ENCODE data around the gene TSSK2. TPM values are rescaled to one million over a fixed set of nuclear protein-coding genes. Genes with fewer than 3 reads are reported as not detected.

Gene TSSK2
- total and polyA plus RNA-seq, 2 donors from 2014 or later, result not detected

DNA sequence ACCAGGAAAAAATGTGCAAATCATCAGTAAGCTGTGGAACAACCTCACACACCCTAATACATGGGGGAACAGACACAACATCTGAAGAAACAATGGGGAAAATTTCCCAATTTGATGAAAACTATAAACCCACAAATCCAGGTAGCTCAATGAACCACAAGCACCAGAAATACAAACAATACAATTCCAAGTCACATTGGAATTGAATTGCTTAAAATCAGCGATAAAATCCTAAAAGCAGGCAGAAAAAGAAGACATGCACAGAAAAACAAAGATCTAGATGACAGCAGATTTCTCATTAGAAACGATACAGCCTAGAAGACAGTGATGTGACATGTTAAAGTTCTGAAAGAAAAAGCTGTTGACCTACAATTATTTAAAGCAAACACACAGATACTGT lies 40.9 kb upstream of the TSSK2 start:
- Histone ChIP-seq H3K4me1 (ENCODE audit: control insufficient read depth in 2 of 3, insufficient read depth in 2 of 3, low read depth in 1 of 3, low read length in 3 of 3) (peaks cover 0 to 3% (median 0%) of the 10 kb centered on the region in 3 donors), H3K36me3 (ENCODE audit: control insufficient read depth in 2 of 3, insufficient read depth in 3 of 3, low read length in 3 of 3) (peaks cover 0 to 6% (median 0%) of the 10 kb centered on the region in 3 donors), H3K4me3 (ENCODE audit: low read length in 3 of 3) (no peak overlapping the region), H3K27me3 (ENCODE audit: control insufficient read depth, insufficient read depth, low read length) (no peaks in the 10 kb centered on the region), H3K9me3 (ENCODE audit: control insufficient read depth in 2 of 3, insufficient read depth in 1 of 3, low read length in 3 of 3) (no peaks in the 10 kb centered on the region), H3K9ac (ENCODE audit: low read length in 3 of 3) (no peak overlapping the region), H3K27ac (ENCODE audit: low read depth in 2 of 2, low read length in 2 of 2) (no peak overlapping the region)
- DNase-seq, result no peak
- FAIRE-seq, result no peak
- intact Hi-C loops (cut with DNase I), result no loop called here
- no peak for TF ChIP-seq CTCF (IDR thresholded peaks at IDR 0.05; ENCODE audit: borderline replicate concordance, extremely low read depth, insufficient read depth)

DNA sequence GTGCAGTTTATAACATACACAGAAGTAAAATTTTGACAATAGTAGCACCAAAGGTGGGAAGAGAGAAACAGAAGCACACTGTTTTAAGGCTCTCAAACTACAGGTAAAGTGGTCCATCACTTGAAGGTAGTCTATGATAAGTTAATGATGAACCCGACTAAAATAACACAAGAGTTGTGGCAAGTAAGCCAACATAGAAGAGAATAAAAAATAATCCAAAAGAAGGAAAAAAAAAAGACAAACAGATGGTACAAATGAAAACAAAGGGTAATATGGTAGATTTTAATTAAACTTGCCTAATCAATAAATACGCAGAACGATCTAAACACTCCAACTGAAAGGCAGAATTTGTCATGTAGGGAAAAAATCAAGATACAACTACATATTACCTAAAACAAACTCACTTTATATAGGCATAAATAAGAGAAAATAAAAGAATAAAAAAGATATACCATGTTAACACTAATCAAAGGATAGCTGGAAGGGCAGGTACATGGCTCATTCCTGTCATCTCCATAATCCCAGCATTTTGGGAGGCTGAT lies 40.5 kb upstream of the TSSK2 start:
- Histone ChIP-seq H3K4me1 (ENCODE audit: control insufficient read depth in 2 of 3, insufficient read depth in 2 of 3, low read depth in 1 of 3, low read length in 3 of 3) (no peaks in the 10 kb centered on the region), H3K9me3 (ENCODE audit: control insufficient read depth in 2 of 3, insufficient read depth in 1 of 3, low read length in 3 of 3) (no peaks in the 10 kb centered on the region), H3K27ac (ENCODE audit: low read depth in 2 of 2, low read length in 2 of 2) (no peak overlapping the region), H3K9ac (ENCODE audit: low read length in 3 of 3) (no peak overlapping the region), H3K27me3 (ENCODE audit: control insufficient read depth, insufficient read depth, low read length) (no peaks in the 10 kb centered on the region), H3K36me3 (ENCODE audit: control insufficient read depth in 2 of 3, insufficient read depth in 3 of 3, low read length in 3 of 3) (peaks cover 0 to 4% (median 0%) of the 10 kb centered on the region in 3 donors), H3K4me3 (ENCODE audit: low read length in 3 of 3) (no peak overlapping the region)
- no peak for TF ChIP-seq CTCF (IDR thresholded peaks at IDR 0.05; ENCODE audit: borderline replicate concordance, extremely low read depth, insufficient read depth)
- FAIRE-seq (no peak), DNase-seq (no peak)
- intact Hi-C loops (cut with DNase I), result no loop called here

- H3K9ac ChIP-seq (ENCODE audit: low read length in 3 of 3), result no peak overlapping the region
- H3K4me1 ChIP-seq (ENCODE audit: control insufficient read depth in 2 of 3, insufficient read depth in 2 of 3, low read depth in 1 of 3, low read length in 3 of 3), result no peaks in the 10 kb centered on the region
- no peak for DNase-seq
- intact Hi-C loops (cut with DNase I), result no loop called here
- no peak for TF ChIP-seq CTCF (IDR thresholded peaks at IDR 0.05; ENCODE audit: borderline replicate concordance, extremely low read depth, insufficient read depth)
- no peak overlapping the region for H3K4me3 ChIP-seq (ENCODE audit: low read length in 3 of 3)
- H3K36me3 ChIP-seq (ENCODE audit: control insufficient read depth in 2 of 3, insufficient read depth in 3 of 3, low read length in 3 of 3), result no peaks in the 10 kb centered on the region
- FAIRE-seq, result no peak
- no peak overlapping the region for H3K27ac ChIP-seq (ENCODE audit: low read depth in 2 of 2, low read length in 2 of 2)
- H3K27me3 ChIP-seq (ENCODE audit: control insufficient read depth, insufficient read depth, low read length), result no peaks in the 10 kb centered on the region
- H3K9me3 ChIP-seq (ENCODE audit: control insufficient read depth in 2 of 3, insufficient read depth in 1 of 3, low read length in 3 of 3), result no peaks in the 10 kb centered on the region
Measured at GRCh38 chr22:19092725-19093124, 38.4 kb upstream of the TSSK2 start.

Data from kidney (tissue), 14 donors.